Right renal pelvis (tissue), 4 donors: ENCODE results near the gene RFWD3. TPM values are rescaled to one million over a fixed set of nuclear protein-coding genes. Genes with fewer than 3 reads are reported as not detected.
A peak's percentile ranks its signal among the peaks of the same experiment; 100 is the strongest.

Experiments used
- DNase-seq, 4 donors: peaks; one replicate each; pipeline ENCODE4 v3.0.0-alpha.2; 2013; ENCODE audit warnings: low read depth in 4 of 4, low spot score in 3 of 4, missing footprints in 1 of 4
- polyA plus RNA-seq, 4 donors: library from polyadenylated mRNA; unstranded; fragments of 120-200 nt; gene quantifications; one replicate each; pipeline ENCODE4 v1.2.1, GENCODE V29; 2013; ENCODE audit not compliant: insufficient read length in 4 of 4

The RFWD3 gene, protein sequence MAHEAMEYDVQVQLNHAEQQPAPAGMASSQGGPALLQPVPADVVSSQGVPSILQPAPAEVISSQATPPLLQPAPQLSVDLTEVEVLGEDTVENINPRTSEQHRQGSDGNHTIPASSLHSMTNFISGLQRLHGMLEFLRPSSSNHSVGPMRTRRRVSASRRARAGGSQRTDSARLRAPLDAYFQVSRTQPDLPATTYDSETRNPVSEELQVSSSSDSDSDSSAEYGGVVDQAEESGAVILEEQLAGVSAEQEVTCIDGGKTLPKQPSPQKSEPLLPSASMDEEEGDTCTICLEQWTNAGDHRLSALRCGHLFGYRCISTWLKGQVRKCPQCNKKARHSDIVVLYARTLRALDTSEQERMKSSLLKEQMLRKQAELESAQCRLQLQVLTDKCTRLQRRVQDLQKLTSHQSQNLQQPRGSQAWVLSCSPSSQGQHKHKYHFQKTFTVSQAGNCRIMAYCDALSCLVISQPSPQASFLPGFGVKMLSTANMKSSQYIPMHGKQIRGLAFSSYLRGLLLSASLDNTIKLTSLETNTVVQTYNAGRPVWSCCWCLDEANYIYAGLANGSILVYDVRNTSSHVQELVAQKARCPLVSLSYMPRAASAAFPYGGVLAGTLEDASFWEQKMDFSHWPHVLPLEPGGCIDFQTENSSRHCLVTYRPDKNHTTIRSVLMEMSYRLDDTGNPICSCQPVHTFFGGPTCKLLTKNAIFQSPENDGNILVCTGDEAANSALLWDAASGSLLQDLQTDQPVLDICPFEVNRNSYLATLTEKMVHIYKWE
- polyA plus RNA-seq, result 10 to 100 TPM; 24.4 to 29.2 (median 27.7) TPM

DNA sequence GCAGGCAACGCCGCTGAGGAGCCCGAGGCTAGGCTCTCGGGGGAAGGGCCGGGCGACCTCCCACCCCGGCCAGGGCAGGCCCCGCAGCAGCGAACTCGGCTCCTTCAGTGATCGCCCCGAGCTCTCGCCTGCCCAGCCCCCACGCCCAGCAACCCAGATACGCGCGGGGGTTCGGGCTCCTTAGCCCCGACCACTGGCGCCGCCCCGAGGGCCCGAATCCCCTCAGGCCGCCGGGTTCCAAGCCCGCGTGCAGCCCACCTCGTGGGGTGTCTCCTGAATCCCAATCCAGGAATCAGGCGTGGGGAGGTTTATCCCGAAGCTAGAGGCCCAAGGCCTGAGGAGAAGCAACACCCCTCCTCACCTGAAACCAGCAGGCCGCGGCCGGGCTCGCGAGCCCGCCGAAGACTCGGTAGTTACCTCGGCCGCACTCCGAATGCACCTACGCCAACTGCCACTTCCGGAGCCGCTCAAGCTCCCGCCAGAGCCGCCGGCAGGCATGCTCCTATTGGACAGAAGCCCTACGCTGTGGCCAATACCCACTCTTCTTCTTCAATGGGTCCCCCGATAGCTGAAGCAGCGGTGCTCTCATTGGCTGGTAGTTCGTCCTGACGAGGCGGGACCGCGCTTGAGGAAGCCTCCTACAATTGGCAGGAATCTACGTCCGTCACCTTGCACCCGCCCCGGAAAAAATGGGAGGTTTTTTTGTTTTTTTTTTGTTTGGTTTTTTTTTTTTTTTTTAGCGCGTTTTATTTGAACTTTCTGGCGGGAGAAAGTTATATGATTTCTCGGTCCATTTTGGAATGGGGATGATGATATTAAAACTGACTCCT is at the start of gene RFWD3:
TSS of gene RFWD3 (minus strand) at position 453 of the 830 bp plus-strand sequence. CDS start 5,428 bp downstream, outside the sequence.
- peak; percentile 91 to 97 (median 96) for DNase-seq

DNA sequence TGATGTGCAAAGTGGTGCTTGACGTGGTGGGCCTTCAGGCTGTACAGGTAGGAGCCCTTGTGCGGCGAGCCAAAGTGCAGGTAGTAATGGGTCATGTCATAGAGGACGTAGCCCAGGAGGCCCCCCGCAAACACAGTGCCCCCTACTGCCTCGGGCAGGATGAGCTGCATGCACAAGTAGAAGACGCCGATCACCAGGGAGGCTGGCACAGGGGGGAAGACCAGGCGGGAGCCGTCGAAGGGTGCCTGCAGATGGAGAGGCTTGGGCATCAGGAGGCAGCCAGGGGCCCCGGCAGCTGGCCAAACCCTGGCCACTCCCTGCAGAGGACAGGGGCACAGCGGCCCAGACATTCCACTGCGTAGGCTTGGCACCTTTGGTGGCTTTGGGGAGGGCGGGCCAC is 49.7 kb upstream of the RFWD3 start:
- no peak for DNase-seq

DNA sequence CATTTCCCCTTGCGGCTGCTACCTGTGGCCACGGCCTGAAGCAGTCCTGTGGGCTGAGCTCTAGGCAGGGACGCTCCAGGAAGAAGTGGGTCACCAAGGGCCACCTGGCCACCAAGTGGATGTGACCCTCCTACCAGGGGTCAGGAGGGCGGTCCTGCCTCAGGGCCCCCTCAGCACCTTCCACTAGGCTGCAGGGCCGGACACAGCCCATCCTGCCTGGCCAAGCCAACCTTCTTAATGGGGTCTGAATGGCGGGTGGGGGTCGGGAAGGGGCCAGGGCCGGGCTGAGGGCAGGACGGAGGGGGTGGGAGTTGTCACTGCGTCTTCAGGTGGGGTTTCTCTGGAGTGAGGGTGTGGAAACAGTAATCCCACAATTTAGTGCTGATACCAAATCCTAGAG is 47.2 kb upstream of the RFWD3 start:
- no peak for DNase-seq

DNA sequence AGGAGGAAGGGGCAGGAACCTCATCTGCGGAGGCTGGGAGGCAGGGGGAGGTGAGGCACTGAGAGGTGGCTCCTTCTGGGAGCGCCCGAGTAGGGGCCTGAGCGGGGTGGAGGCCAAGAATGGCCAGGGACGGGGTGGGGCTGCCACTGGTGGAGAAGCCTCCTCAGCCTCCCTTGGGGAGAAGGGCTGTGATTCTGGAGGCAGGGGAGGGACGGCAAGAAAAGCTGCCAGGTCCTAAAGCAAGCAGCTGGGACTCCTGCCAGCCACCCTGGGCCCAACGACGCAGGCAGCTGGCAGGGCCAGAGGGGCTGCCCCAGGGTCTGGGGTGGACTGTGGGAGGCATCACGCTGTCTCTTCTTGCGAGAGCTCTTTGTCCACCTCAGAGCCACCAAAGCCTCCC is 46.6 kb upstream of the RFWD3 start:
- no peak for DNase-seq

DNA sequence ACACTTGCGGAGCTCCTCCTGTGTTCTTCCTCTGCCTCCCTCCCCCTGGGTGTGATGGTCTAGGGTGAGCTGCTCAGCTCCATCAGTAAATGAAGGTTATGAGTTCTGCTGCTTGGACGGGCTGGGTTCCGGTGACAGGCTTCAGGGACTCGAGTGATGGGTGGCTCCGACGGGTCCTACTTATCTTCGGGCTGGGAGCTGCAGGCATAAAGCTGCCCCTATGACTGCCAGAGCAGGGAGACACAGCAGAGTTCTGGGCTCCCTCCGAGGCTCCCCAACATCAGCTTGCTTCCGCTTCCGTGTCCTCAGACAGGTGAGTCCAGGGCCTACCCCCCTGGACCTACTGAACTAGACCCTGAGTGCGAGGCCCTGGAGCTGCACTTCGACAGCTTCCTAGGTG is 45.3 kb upstream of the RFWD3 start:
- no peak for DNase-seq

DNA sequence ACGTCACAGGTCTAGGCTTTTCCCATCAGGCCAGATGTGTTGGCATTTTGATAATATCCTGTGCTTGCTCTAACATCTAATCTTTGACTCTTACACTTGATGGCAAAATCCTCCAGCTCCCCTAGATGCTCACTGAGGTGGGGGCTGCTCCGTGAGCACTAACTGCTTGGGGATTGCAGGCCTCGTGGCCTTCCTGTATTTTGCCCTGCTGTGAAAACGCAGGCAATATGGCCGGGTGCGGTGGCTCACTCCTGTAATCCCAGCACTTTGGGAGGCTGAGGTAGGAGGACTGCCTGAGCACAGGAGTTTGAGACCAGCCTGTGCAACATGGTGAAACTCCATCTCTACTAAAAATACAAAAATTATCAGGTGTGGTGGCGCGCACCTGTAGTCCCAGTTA is 43.7 kb upstream of the RFWD3 start:
- DNase-seq, result no peak

DNA sequence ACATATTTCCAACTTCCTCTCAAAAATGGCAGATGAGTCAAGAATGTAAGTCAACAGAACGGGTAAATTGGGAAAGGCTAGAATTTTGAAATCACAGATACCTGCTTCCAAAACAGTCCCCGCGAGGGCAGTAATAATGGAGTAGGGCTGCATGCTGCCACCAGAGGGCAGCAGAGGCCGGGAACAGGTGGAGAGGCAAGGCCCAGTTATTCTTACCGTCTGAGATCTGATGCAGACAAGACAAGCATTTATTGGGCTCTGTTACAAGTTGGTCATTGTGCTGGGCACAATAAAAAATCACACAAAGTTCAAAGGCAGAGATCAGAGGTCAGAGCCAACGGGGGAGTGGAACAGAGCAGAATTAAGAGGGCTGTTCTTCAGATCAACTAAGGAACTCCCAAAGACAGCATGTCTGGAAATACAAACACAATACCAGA is 42.8 kb upstream of the RFWD3 start:
- peak; percentile 56 to 64 (median 62) for DNase-seq

DNA sequence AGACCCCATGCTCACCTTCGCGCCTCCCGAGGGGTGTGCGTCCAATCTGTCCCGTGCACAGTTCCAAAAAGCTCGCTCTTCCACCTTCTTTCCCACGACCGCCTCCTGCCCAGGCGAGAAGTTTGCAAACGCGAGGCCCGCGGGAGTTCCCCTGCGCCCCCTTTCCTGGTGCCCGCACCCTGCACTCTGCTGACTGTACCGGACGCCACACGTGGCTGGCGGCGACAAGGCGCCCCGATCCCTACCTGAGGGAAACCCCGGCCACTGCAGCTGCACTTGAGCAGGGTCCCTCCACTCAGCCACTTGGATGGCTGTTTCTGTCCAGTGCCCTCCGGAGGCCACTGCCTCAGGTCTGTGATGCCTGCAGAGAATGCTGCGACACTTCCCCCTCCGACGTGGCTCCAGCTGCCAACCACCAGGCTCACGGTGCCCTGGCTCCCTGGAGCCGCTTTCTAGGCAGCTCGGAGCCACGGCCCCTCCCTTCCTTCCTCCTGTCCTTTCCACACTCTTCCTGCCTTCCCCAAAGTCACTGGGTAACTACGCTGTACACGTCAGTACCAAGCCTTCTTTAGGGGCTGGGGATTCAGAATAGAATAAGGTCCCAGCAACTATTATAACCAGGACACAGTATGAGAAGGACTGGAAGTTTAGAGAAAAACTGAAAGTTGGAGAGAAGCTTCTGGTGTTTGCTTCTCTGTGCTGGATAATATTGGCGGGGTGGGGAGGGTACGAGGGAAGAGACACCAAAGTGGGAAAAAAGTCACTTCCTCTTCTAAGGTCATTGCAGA is 34.0 kb upstream of the RFWD3 start, which contains the start of gene MLKL:
TSS of gene MLKL (minus strand) at position 425 of the 788 bp plus-strand sequence. CDS start 5,105 bp downstream, outside the sequence.
- DNase-seq, result no peak

DNA sequence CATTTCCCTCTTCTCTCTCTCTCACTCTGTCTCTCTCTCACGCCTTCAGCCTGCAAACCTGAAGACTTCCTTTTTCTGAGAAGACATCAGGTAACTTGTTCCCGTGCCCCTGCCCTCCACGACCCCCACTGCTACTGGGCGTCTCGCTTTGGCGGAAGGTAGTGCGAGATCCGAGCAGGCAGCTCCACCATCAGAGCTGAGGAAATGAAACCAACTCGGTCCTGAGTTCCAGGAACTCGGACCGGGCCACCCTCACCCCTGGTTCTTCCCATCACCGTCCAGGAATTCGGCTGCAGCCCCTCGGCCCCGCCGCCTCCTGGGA is 33.4 kb upstream of the RFWD3 start:
- DNase-seq, result no peak

DNA sequence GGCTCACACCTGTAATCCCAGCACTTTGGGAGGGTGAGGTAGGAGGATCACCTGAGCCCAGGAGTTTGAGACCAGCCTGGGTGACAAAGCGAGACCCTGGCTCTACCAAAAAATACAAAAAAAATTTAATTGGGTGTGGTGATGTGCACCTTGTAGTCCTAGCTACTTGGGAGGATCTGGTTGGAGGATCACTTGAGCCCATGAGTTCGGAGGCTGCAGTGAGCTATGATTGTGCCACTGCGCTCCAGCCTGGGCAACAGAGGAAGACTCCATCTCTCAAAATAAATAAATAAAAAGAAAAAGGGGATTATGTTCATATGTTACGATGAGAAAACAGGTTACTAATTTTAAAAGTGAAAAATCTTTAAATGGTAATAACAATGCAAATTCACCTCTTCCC is 33.0 kb upstream of the RFWD3 start:
- no peak for DNase-seq

DNA sequence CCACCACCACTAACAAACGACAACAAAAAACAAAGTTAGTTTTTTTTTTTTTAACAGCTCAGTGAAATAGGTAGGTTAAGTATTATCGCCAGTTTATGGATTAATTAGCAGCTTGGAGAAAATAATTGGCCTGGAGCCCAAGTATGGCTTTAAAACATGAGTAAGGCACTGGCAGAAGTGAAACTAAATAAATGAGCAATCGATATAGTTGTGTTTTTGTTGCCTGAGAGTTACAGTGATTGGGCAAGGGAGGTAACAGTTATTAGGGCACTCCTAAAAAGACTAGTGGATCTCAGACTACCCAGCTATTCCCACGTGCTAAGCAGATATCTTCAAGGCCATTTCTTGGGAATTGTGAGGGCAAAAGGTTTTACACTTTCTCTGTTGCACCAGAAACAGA is 31.5 kb upstream of the RFWD3 start:
- no peak for DNase-seq

DNA sequence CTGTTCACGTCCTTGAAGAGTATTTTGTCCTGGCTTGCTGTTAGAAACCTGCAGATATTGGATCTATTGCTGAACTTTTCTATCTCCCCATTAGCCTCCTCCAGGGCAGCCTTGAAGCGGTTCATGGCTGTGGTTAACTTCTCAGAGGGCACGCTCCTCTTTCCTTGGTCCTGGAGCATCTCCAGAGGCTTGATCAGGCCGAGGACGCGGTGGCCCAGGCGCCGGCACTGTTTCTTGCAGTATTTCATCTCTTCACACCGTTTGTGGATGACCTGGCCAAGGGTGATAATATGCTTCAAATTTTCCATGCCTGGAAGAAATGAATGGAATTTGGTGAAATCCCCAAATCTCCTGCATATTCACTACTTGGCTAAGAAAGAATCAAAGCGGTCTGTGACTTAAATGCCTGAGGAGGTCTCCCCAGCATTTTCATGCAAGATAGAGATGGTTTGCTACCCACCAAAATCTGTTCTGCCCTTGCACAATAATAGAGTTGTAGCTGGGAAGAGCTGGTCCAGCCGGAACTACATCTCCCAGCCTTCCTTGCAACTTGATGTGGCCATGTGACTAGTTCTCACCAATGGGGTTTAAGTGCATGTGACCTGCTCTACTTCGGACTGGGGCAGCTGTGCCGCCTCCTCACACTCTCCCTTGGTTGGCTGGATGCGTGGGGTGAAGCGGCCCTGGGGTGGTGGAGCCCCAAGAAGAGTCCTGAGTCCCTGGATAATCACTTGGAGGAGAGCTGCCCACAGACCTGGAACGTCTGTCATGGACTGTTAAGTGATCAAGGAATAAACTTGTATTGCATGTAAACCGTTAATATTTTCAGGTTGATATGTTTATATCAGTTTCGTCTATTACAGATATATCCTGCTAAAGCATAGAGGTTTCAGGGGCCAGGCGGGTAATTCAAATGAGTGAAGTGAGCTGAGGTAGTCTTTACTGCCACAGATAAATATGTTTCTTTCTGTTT is 29.1 kb upstream of the RFWD3 start:
- peak; percentile 38 to 64 (median 52) for DNase-seq

DNA sequence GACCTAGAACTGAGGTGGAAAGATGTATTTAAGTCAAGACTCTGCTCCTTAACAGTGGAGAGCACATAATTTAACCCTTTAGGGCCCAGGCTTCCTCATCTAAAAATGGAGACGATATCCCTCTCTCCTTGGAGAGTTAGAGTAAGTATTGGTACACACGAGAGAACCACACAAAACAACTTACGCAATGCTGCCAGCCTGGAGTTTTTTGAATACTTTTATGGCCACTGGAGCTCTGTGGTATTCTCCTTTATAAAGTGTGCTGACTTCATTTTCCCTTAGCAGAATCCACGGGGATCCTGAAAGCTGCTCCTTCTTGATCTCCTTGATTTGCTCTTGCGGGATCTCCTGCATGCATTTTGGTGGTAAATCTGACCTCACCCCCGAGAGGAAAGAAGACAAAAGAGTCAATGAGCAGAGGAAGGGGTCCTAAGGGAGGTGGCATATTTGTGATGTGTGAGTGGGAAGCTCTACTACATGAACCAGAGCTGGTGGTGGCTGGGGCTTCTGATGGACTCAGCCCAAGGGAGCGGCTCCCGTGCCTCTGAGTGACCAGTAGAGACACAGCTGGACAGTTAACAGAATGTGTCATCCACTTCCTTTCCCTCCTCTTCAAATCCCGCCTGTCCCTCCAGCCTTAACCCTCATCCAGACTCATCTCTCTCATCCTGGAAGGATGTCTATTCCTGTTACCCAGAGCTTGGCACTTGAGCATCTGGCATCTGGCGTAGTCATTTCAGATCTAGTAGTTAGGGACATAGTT is 24.6 kb upstream of the RFWD3 start:
- DNase-seq, result no peak

DNA sequence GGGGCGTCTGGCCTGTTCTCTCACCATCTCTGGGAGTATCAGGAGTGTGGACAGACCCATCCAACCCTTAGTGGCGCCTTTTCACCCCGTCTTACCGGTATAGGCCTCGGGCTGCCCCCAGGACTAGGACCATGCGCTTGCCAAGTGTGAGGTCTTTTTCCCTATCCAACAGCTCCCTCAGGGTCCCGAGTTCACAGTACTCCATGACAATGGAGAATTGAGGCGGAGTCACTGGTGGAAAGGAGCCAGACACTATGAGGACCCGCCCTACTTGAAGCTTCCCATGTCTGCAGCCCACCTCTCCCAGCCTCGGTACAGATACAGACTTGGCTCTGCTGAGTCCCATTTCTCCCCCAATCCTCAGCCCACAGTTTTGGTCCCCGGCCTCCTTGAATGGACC is 15.9 kb upstream of the RFWD3 start:
- DNase-seq, result no peak

DNA sequence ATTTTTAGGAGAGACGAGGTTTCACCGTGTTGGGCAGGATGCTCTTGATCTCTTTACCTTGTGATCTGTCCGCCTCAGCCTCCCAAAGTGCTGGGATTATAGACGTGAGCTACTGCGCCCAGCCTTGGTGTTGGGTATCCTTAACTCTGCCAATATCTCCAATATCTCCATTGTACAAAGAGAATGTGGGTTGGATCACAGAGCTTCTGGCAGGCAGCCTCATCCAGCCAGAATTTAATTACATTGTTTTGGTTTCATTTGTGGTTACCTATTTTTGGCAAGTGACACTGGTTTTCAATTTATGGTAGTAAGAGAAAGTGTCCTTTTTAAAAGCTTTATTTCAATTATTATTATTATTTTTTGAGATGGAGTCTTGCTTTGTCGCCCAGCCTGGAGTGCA is 14.0 kb upstream of the RFWD3 start:
- DNase-seq, result no peak

DNA sequence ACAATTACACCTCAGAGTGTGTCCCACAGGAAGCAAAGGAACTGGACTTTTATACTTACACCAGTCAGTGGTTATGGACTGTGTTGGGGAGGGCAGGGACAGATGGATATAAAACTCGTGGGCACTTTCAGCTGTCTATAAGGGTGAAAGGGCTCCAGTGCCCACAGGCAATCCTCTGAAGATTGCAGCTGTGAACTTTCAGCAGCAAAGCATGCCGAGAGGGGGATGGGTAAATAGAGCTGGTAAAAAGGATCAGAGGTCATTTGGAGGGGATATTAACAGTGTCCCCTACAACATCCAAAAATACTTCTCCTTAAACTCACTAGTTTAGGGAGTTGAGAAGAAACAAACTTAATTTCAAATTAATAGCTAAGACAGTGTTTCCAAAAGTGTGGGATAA is 13.3 kb upstream of the RFWD3 start:
- DNase-seq, result no peak

DNA sequence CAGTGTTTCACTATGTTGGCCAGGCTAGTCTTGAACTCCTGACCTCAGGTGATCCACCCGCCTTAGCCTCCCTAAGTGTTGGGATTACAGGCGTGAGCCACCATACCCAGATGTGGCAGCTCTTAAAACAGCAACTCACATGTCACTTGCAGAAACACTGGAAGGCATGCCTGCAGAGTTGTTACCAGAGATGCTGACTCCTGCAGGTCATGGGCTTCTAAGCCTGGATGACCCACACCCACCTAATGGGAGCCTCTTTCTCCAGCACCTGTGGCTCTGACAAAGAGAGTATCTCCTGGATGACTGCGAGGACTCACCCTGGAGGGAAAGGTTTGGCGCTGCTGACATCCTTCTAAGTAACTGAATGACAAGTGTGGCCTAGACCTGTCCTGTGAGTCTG is 11.2 kb upstream of the RFWD3 start:
- no peak for DNase-seq

DNA sequence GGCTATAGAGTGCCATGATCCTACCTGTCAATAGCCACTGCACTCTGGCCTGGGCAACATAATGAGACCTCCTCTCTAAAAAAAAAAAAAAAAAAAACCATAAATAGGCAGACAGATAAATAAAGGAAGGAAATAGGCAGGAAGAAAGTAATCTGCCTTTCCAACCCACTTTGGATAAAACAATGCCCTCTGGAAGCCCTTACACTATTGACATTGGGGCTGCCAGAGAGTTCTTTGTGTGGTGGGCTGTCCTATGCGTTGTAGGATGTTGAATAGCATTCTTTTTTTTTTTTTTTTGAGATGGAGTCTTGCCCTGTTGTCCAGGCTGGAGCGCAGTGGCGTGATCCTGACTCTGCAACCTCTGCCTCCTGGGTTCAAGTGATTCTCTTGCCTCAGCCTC is 7.2 kb upstream of the RFWD3 start:
- no peak for DNase-seq
